HL-60/S4 treated with retinoic acid at 250 ng/mL for 4 days and 3 days (cell line): ENCODE measurements around the gene ZNF185.

Source experiments
- in situ Hi-C: fragments of 300-500 bp; cut with MboI; formaldehyde crosslinking; loops from 2 replicates; pipeline ENCODE4 v1.7.0; 2022; ENCODE audit warnings: low sequenced_read_pairs

ZNF185 gene

DNA sequence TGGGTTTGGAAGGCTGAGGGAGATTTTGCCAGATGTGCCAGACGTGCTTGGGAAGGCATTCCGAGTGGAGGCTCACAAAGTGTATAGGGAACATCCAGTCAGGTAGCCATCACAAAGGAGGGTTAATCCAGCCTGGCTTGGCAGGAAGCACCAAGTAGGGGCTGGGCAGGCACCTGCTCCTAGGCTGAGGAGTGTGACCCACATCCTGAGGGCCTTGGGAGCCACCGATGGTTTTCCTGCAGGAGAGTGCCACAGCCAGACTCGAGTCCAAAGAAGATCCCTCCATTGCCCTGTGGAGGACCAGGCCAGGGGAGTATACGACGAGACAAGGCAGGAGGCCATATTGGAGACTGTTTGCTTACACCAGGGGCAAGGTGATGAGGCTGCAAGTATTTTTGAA lies 48.8 kb downstream of the ZNF185 start:
- in situ Hi-C loops = no loop called here
